ENCODE data around the gene CEP126.

The CEP126 gene

GRCh38 chr11:102026217-102026616, 111.4 kb downstream of the CEP126 start:
- no peak for TF ChIP-seq CTCF (IDR thresholded peaks at IDR 0.05; ENCODE audit: borderline replicate concordance, insufficient read depth, low read depth, low read length)
- H3K4me3 ChIP-seq (ENCODE audit: low read depth, low read length): no peak overlapping the region

GRCh38 chr11:102026959-102027358, 112.1 kb downstream of the CEP126 start:
- no peak for TF ChIP-seq CTCF (IDR thresholded peaks at IDR 0.05; ENCODE audit: borderline replicate concordance, insufficient read depth, low read depth, low read length)

GRCh38 chr11:102036757-102037156, 121.9 kb downstream of the CEP126 start:
- no peak for TF ChIP-seq CTCF (IDR thresholded peaks at IDR 0.05; ENCODE audit: borderline replicate concordance, insufficient read depth, low read depth, low read length)
- no peak overlapping the region for H3K4me3 ChIP-seq (ENCODE audit: low read depth, low read length)

More at GRCh38 chr11:102026959-102027358, 112.1 kb downstream of the CEP126 start:
- no peak overlapping the region for H3K4me3 ChIP-seq (ENCODE audit: low read depth, low read length)

GRCh38 chr11:102046841-102047240, 132.0 kb downstream of the CEP126 start:
- no peak overlapping the region for H3K4me3 ChIP-seq (ENCODE audit: low read depth, low read length)
- TF ChIP-seq CTCF (IDR thresholded peaks at IDR 0.05; ENCODE audit: borderline replicate concordance, insufficient read depth, low read depth, low read length): no peak

GRCh38 chr11:102047305-102047924, 132.6 kb downstream of the CEP126 start, which contains the start of gene CFAP300:
Gene CFAP300, plus strand, starts transcription at chr11:102047437. Its CDS starts 34 bp downstream, at chr11:102047471.
- H3K4me3 ChIP-seq (ENCODE audit: low read depth, low read length): no peak within 1 kb of the TSS
- no peak for TF ChIP-seq CTCF (IDR thresholded peaks at IDR 0.05; ENCODE audit: borderline replicate concordance, insufficient read depth, low read depth, low read length)
